GM23338 (cell line): Measurements from ENCODE around the gene USH2A. TPM values are rescaled to one million over a fixed set of nuclear protein-coding genes. Genes with fewer than 3 reads are reported as not detected.

Experiments used
- ATAC-seq: fragments of 200-7000 bp; cut with Tn5 transposase; 3 replicates; pipeline ENCODE4 v1.9.1; 2020
- DNase-seq: peaks from one replicate; pipeline ENCODE4 v3.0.0-alpha.2; 2015; ENCODE audit warnings: low spot score
- H2AFZ ChIP-seq: fragments of 200-600 bp; sonication (generic); 2 replicates; pipeline ENCODE4 v1.8.0; 2016; ENCODE audit warnings: antibody characterized with exemption, mild to moderate bottlenecking, moderate library complexity
- H3F3A ChIP-seq: fragments of 200-600 bp; sonication (generic); replicated peaks from 2 replicates; pipeline ENCODE4 v1.8.0; 2017; ENCODE audit warnings: antibody characterized with exemption, mixed run types, low read depth
- H3K27ac ChIP-seq: fragments of 200-600 bp; sonication (generic); 2 replicates; pipeline ENCODE4 v1.6.1; 2016; ENCODE audit warnings: low read depth
- H3K27me3 ChIP-seq: fragments of 200-600 bp; sonication (generic); 2 replicates; pipeline ENCODE4 v1.8.0; 2016; ENCODE audit warnings: mild to moderate bottlenecking, mixed run types, moderate library complexity; ENCODE audit not compliant: insufficient read depth
- H3K36me3 ChIP-seq: fragments of 200-600 bp; sonication (generic); 2 replicates; pipeline ENCODE4 v1.8.0; 2016; ENCODE audit warnings: mild to moderate bottlenecking; ENCODE audit not compliant: insufficient read depth
- H3K4me1 ChIP-seq: fragments of 200-600 bp; sonication (generic); 2 replicates; pipeline ENCODE4 v1.8.0; 2016; ENCODE audit warnings: mild to moderate bottlenecking, moderate library complexity; ENCODE audit not compliant: insufficient read depth
- H3K4me2 ChIP-seq: fragments of 200-600 bp; sonication (generic); 2 replicates; pipeline ENCODE4 v1.7.1; 2017; ENCODE audit warnings: mixed run types
- H3K4me3 ChIP-seq: fragments of 200-600 bp; sonication (generic); 2 replicates; pipeline ENCODE4 v1.6.1; 2016; ENCODE audit warnings: mixed run types
- H3K79me2 ChIP-seq: fragments of 200-600 bp; sonication (generic); replicated peaks from 2 replicates; pipeline ENCODE4 v1.8.0; 2017; ENCODE audit warnings: mild to moderate bottlenecking; ENCODE audit not compliant: insufficient read depth
- H3K9me2 ChIP-seq: fragments of 200-600 bp; sonication (generic); 2 replicates; pipeline ENCODE4 v1.8.0; 2017; ENCODE audit not compliant: insufficient read depth
- H4K20me1 ChIP-seq: fragments of 200-600 bp; sonication (generic); replicated peaks from 2 replicates; pipeline ENCODE4 v1.8.0; 2017; ENCODE audit warnings: mild to moderate bottlenecking; ENCODE audit not compliant: insufficient read depth
- H3K27ac Mint-ChIP-seq: 2 replicates; pipeline ENCODE4 v1.8.0; 2020; ENCODE audit warnings: inconsistent platforms, mild to moderate bottlenecking, moderate library complexity, mixed read lengths
- H3K27me3 Mint-ChIP-seq: 3 replicates; pipeline ENCODE4 v1.8.0; 2022; ENCODE audit warnings: low read depth, mild to moderate bottlenecking, moderate library complexity, mixed read lengths, inconsistent platforms; ENCODE audit not compliant: insufficient read depth, poor library complexity
- H3K36me3 Mint-ChIP-seq: 3 replicates; pipeline ENCODE4 v1.8.0; 2021; ENCODE audit warnings: low read depth, mild to moderate bottlenecking, inconsistent platforms, moderate library complexity, mixed read lengths
- H3K4me1 Mint-ChIP-seq: 3 replicates; pipeline ENCODE4 v1.8.0; 2020; ENCODE audit warnings: mild to moderate bottlenecking, inconsistent platforms, mixed read lengths
- H3K4me3 Mint-ChIP-seq: 3 replicates; pipeline ENCODE4 v1.8.0; 2021; ENCODE audit warnings: moderate library complexity, mild to moderate bottlenecking, inconsistent platforms, mixed read lengths
- H3K9me3 Mint-ChIP-seq: 3 replicates; pipeline ENCODE4 v1.8.0; 2020; ENCODE audit warnings: moderate library complexity, mild to moderate bottlenecking, inconsistent platforms, mixed read lengths
- CREB1 ChIP-seq: fragments of 250-450 bp; sonication (Bioruptor Pico); IDR thresholded peaks from 2 replicates; pipeline ENCODE4 v1.5.0; 2020; ENCODE audit warnings: low read depth, mild to moderate bottlenecking, moderate library complexity
- CTCF ChIP-seq, 2 experiments: fragments of 200-600 bp in 1 of 2; sonication (generic) in 1 of 2; conservative IDR thresholded peaks; 2 replicates each; pipeline versions ENCODE4 v1.5.1 to v1.6.1; 2016 to 2017; ENCODE audit warnings: antibody characterized with exemption in 2 of 2, low read depth in 2 of 2, mild to moderate bottlenecking in 2 of 2, moderate library complexity in 1 of 2
- ETS1 ChIP-seq: IDR thresholded peaks from 2 replicates; pipeline ENCODE4 v1.6.1; 2016; ENCODE audit warnings: antibody characterized with exemption
- EZH2 ChIP-seq: fragments of 200-600 bp; sonication (generic); IDR thresholded peaks from one replicate; pipeline ENCODE4 v1.8.0; 2017; ENCODE audit warnings: antibody characterized with exemption, mild to moderate bottlenecking, low read depth; ENCODE audit not compliant: unreplicated experiment
- EZH2phosphoT487 ChIP-seq: fragments of 200-600 bp; sonication (generic); IDR thresholded peaks from one replicate; pipeline ENCODE4 v1.8.1; 2018; ENCODE audit warnings: antibody characterized with exemption; ENCODE audit not compliant: unreplicated experiment
- REST ChIP-seq: IDR thresholded peaks from one replicate; pipeline ENCODE4 v1.6.1; 2018; ENCODE audit warnings: antibody characterized with exemption; ENCODE audit not compliant: unreplicated experiment
- STAT1 ChIP-seq: IDR thresholded peaks from one replicate; pipeline ENCODE4 v1.6.1; 2016; ENCODE audit warnings: antibody characterized with exemption; ENCODE audit not compliant: unreplicated experiment
- polyA plus RNA-seq: library from polyadenylated mRNA; unstranded; fragments of >200 nt; fragmentation: Nextera tagmentation; extraction: Ambion mirVana; gene quantifications from 2 replicates; pipeline ENCODE4 v1.2.1, GENCODE V29; 2016
- total RNA-seq: library from RNA; depleted of rRNA; stranded (reverse); fragments of >200 nt; shearing (Covaris generic); gene quantifications from 2 replicates; pipeline ENCODE4 v1.2.3, GENCODE V29; 2014

Gene USH2A
- total and polyA plus RNA-seq, 2 experiments from 2014 or later: 0.03 TPM

GRCh38 chr1:216368249-216368648 is 55.0 kb downstream of the USH2A start:
- Mint-ChIP-seq H3K27ac (no peak overlapping the region), H3K27me3 (peaks cover 4% of the 10 kb centered on the region), H3K4me3 (no peak overlapping the region), H3K9me3 (no peaks in the 10 kb centered on the region), H3K36me3 (no peaks in the 10 kb centered on the region), H3K4me1 (no peaks in the 10 kb centered on the region)
- TF ChIP-seq STAT1 (no peak), ETS1 (no peak), CTCF (conservative IDR thresholded peaks at IDR 0.05; ENCODE audit: low read depth in 2 of 2) (no peak), EZH2phosphoT487 (no peak)
- no peak overlapping the region for H3K4me3 ChIP-seq
- ATAC-seq (no peak), DNase-seq (no peak)
- H3K27ac ChIP-seq: no peak overlapping the region
- no peaks in the 10 kb centered on the region for H3K36me3 ChIP-seq
- H3K27me3 ChIP-seq: no peaks in the 10 kb centered on the region
- no peaks in the 10 kb centered on the region for H4K20me1 ChIP-seq
- H2AFZ ChIP-seq: no peak overlapping the region
- no peak overlapping the region for H3K4me2 ChIP-seq
- no peaks in the 10 kb centered on the region for H3K9me2 ChIP-seq
- H3K4me1 ChIP-seq: no peaks in the 10 kb centered on the region
- no peaks in the 10 kb centered on the region for H3F3A ChIP-seq
- no peaks in the 10 kb centered on the region for H3K79me2 ChIP-seq

GRCh38 chr1:216366979-216367378 is 56.3 kb downstream of the USH2A start:
- DNase-seq (no peak), ATAC-seq (no peak)
- Histone ChIP-seq H3K4me1 (no peaks in the 10 kb centered on the region), H2AFZ (no peak overlapping the region), H4K20me1 (no peaks in the 10 kb centered on the region), H3K79me2 (no peaks in the 10 kb centered on the region), H3K27ac (no peak overlapping the region), H3K4me2 (no peak overlapping the region), H3K4me3 (no peak overlapping the region), H3K27me3 (no peaks in the 10 kb centered on the region), H3K36me3 (no peaks in the 10 kb centered on the region), H3F3A (no peaks in the 10 kb centered on the region), H3K9me2 (no peaks in the 10 kb centered on the region)
- H3K27me3 Mint-ChIP-seq: peaks cover 4% of the 10 kb centered on the region
- H3K36me3 Mint-ChIP-seq: no peaks in the 10 kb centered on the region
- H3K4me3 Mint-ChIP-seq: no peak overlapping the region
- no peak overlapping the region for H3K27ac Mint-ChIP-seq
- H3K4me1 Mint-ChIP-seq: no peaks in the 10 kb centered on the region
- no peaks in the 10 kb centered on the region for H3K9me3 Mint-ChIP-seq
- TF ChIP-seq STAT1 (no peak), CREB1 (no peak), EZH2phosphoT487 (no peak), CTCF (conservative IDR thresholded peaks at IDR 0.05; ENCODE audit: low read depth in 2 of 2) (no peak), REST (no peak), EZH2 (no peak)
